ENCODE measurements around the gene PYGB.
"Not testable (repeated sequence)": the region's sequence is repeated elsewhere in the genome, so short reads cannot be mapped to it uniquely, and the experiment has no call there.

The PYGB gene

DNA sequence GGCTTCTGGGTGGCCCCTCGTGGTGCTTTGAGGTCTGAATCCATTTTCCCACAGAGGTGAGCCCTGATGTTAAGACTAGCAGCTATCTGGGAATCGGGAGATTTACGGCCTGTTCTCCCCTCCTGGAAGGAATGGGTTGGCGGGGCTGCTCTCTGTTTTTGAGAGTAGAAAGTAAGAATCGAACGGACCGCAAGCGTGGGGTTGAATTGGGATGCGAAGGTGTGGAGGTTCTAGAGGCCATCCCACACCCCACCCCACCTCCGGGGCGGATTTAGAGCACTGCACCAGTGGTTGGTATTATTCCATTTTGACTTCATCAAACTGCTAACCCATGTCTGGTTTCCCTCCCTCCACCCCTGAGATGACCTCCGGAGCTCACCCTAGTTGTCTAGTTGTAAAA lies 11.5 kb downstream of the PYGB start:
- TF ChIP-seq, protein P1, sequence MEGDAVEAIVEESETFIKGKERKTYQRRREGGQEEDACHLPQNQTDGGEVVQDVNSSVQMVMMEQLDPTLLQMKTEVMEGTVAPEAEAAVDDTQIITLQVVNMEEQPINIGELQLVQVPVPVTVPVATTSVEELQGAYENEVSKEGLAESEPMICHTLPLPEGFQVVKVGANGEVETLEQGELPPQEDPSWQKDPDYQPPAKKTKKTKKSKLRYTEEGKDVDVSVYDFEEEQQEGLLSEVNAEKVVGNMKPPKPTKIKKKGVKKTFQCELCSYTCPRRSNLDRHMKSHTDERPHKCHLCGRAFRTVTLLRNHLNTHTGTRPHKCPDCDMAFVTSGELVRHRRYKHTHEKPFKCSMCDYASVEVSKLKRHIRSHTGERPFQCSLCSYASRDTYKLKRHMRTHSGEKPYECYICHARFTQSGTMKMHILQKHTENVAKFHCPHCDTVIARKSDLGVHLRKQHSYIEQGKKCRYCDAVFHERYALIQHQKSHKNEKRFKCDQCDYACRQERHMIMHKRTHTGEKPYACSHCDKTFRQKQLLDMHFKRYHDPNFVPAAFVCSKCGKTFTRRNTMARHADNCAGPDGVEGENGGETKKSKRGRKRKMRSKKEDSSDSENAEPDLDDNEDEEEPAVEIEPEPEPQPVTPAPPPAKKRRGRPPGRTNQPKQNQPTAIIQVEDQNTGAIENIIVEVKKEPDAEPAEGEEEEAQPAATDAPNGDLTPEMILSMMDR (conservative IDR thresholded peaks at IDR 0.05): no peak

DNA sequence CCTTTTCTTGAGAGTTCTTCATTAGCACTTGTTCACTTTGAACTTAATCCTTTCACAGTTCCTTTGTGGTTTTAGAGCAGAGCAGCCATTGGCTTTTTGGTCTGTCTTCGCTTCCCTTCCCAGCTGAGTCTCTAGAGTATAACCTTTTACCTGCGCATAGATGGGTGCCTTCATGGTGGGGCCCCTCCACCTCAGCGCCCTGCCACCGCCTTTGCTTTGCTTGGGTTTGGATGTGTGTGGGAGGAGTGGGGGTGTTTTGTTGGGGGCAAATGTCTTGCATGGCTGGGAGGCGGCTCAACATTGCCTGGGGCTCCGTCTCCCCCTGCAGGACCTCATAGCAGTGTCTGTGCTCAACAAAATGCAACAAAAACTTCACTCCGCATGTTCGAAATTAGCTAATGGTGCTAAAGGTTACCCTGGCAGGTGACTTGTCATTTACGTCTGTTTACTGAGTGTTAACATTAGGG lies 11.9 kb downstream of the PYGB start:
- H3K27ac ChIP-seq: no peak overlapping the region
- TF ChIP-seq, protein P1 (conservative IDR thresholded peaks at IDR 0.05): no peak

More for the DNA sequence above, 11.5 kb downstream of the PYGB start:
- H3K27ac ChIP-seq: no peak overlapping the region

DNA sequence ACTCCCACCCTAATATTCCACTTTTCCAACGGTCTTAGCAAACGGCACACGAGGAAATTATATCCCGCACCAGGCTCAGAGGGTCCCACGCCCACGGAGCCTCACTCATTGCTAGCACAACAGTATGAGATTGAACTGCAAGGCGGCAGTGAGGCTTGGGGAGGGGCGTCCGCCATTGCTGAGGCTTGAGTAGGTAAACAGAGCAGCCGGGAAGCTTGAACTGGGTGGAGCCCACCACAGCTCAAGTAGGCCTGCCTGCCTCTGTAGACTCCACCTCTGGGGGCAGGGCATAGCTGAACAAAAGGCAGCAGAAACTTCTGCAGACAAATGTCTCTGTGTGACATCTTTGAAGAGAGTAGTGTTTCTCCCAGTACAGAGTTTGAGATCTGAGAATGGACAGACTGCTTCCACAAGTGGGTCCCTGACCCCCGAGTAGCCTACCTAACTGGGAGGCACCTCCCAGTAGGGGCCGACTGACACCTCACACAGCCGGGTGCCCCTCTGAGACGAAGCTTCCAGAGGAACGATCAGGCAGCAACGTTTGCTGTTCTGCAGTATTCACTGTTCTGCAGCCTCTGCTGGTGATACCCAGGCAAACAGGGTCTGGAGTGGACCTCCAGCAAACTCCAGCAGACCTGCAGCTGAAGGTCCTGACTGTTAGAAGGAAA lies 13.0 kb downstream of the PYGB start:
- not testable (repeated sequence) for H3K27ac ChIP-seq

DNA sequence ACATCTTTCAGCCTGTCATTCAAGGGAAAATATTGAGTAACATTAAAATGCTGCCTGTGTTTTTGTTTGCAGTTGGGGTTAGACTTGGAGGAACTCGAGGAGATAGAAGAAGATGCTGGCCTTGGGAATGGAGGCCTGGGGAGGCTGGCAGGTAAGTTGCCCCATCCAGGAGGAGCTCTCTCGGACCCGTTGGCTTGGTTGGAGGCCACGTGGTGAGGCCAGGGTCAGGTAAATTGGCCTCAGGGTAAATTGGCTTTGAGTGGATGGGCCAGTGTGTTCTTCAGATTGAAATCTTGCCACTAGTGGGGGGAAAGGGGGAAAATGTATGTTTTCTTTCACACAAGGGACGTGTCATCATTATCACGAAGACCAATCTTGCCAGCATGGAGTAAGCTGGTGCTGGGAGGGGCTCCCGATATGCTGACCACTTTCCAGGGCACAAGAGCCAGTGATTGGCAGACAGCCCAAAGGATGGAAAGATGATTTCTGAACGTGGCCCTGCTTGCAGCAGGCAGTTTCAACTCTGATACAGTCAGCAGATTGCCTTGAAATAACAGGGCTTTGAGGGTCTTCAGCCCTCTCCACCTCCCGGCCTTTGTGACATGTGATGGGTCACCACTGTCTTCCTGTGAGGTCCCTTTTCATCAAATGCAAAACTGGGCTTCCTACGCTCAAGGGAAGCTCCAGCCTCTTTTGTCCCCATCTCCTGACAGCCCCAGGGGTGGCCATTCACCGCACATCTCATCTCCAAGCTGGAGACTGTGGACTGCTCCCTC lies 21.4 kb downstream of the PYGB start:
- TF ChIP-seq, protein P1 (conservative IDR thresholded peaks at IDR 0.05): no peak
- no peak overlapping the region for H3K27ac ChIP-seq

DNA sequence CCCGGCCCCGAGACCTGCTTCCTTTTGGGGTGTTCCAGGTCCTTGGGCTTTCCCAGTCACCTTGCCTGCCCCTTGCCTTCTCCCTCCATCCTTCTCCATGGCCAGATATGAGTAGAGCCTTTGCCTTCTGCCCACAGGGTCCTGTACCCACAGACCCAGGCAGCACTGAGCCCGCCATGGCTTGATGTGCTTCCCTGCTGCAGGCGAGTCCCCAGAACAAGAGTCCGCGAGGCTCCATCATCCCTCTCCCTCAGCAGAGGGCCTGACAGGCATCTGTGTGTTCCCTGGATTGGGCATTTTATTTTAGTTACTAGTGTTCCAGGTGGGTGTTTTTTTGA lies 21.9 kb downstream of the PYGB start:
- TF ChIP-seq, protein P1 (conservative IDR thresholded peaks at IDR 0.05): no peak
- H3K27ac ChIP-seq: no peak overlapping the region

DNA sequence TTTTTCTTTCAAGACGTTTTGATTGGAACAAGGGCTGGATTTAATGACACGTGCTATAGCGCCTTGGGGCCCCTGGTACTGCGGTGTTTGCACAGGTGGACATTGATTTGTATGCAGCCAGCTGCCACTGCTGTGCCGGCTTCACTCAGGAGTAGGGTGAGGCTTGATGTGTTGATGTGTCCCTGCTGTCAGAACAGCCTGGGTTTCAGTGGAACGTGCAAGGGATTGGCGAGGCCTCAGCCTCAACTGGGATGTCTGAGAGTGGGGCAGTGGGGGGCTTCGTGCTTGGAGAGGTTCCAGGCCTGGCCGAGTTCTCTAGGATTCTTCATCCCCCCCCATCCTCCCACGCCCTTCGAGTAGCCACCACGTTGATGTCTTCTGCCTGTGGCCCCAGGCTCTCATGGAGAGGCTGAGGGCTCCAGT lies 23.0 kb downstream of the PYGB start:
- TF ChIP-seq, protein P1 (conservative IDR thresholded peaks at IDR 0.05): no peak

DNA sequence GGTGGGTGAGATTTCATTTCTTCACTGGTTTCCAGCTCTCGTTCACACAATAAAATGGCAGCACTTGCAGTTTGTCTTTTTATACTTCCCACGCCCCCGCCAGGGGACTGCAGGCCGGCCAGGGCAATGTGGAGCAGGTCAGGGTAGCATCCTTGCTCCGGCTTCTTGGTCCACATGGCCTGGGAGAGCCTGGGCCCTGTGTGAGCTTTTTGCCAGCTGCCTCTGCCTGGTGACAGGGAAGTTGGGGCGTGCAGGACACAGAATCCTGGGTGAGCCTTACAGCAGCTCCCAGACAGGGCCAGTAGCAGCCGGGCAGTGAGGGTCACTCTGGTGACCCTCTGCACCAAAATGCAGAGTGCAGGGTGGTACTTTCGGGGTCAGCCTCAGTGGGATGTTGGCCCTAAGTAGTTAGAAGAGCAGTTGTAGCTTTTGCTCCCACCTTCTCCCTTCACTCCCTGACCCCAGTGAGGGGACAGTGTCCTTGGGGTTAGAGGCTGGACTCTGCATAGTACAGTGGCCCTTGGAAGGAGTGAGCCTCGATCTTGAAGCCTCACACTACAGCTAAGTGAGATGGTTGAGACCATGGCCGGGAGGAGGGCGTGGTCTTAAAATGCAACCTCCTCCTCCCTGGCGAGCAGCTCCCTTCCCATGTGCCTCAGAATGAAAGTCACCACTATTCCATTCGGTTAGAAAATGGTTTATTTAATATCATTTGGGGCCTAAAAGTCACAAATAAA lies 23.8 kb downstream of the PYGB start:
- TF ChIP-seq, protein P1 (conservative IDR thresholded peaks at IDR 0.05): no peak
- H3K27ac ChIP-seq: no peak overlapping the region

More for the DNA sequence above, 23.0 kb downstream of the PYGB start:
- no peak overlapping the region for H3K27ac ChIP-seq

All from VCaP (cell line).